Sigmoid colon (tissue), 7 donors: ENCODE data around the gene LTBP1. TPM values are rescaled to one million over a fixed set of nuclear protein-coding genes. Genes with fewer than 3 reads are reported as not detected.

Source experiments
- DNase-seq: peaks from one replicate; pipeline ENCODE4 v3.0.0-alpha.2; 2019
- H3K27ac ChIP-seq, 4 donors: fragments of 200-600 bp; sonication (generic); one replicate each; pipeline ENCODE4 v1.5.1; 2016 to 2019; ENCODE audit warnings: mild to moderate bottlenecking in 1 of 4
- H3K27me3 ChIP-seq, 3 donors: fragments of 200-600 bp; sonication (generic); one replicate each; pipeline ENCODE4 v1.5.1; 2019; ENCODE audit warnings: mild to moderate bottlenecking in 1 of 3
- H3K36me3 ChIP-seq, 4 donors: fragments of 200-600 bp; sonication (generic); one replicate each; pipeline ENCODE4 v1.5.1; 2016 to 2019
- H3K4me1 ChIP-seq, 4 donors: fragments of 200-600 bp; sonication (generic); one replicate each; pipeline ENCODE4 v1.5.1; 2017 to 2019
- H3K4me3 ChIP-seq, 4 donors: fragments of 200-600 bp; sonication (generic); one replicate each; pipeline ENCODE4 v1.5.1; 2017 to 2019; ENCODE audit warnings: mild to moderate bottlenecking in 2 of 4, moderate library complexity in 1 of 4
- H3K9me3 ChIP-seq, 4 donors: fragments of 200-600 bp in 3 of 4; sonication (generic) in 3 of 4; one replicate each; pipeline versions ENCODE4 v1.5.1 to v1.6.1; 2013 to 2019
- EP300 ChIP-seq, 4 donors: sonication (generic); formaldehyde crosslinking; IDR thresholded peaks; one replicate each; pipeline ENCODE4 v1.6.1; 2017; ENCODE audit warnings: antibody characterized with exemption in 4 of 4
- POLR2A ChIP-seq, 2 donors: fragments of 450-650 bp; IDR thresholded peaks; one replicate each; pipeline ENCODE4 v1.6.1; 2016; ENCODE audit warnings: antibody characterized with exemption in 2 of 2, mild to moderate bottlenecking in 2 of 2, moderate library complexity in 2 of 2
- POLR2AphosphoS5 ChIP-seq, 4 donors: sonication (generic); formaldehyde crosslinking; IDR thresholded peaks; one replicate each; pipeline ENCODE4 v1.6.1; 2017; ENCODE audit warnings: antibody characterized with exemption in 4 of 4
- WGBS, 2 donors: extraction: QIAGEN DNeasy Blood & Tissue Kit; methylation state at CpG; one replicate each; pipeline ENCODE4 v1.1.7; 2013; 5-methylcytosine and 5-hydroxymethylcytosine counted together
- intact Hi-C: fragments of 100-400 bp; cut with DNase I; formaldehyde crosslinking; loops from one replicate; pipeline ENCODE4 v1.15.1; 2023
- polyA plus RNA-seq, 3 donors: library from polyadenylated mRNA; stranded (reverse); fragments of 200-250 nt; gene quantifications; one replicate each; pipeline ENCODE4 v1.2.3, GENCODE V29; 2013
- total RNA-seq, 4 donors: library from RNA; depleted of rRNA; stranded (reverse); fragments of >200 nt; gene quantifications; one replicate each; pipeline ENCODE4 v1.1.0, GENCODE V29; 2016
- TF ChIP-seq, protein P1 (sequence below), 4 experiments: fragments of 450-650 bp in 3 of 4; fragments of 200-600 bp in 1 of 4; IDR thresholded peaks; one replicate each; pipeline ENCODE4 v1.5.1; 2016 to 2019; ENCODE audit warnings: antibody characterized with exemption in 4 of 4, mild to moderate bottlenecking in 3 of 4, moderate library complexity in 2 of 4
- donor health status: healthy with polysubstance abuse.
- donor health status: Bipolar disorder and iron deficiency.
- donor health status: healthy.

The LTBP1 gene
- total and polyA plus RNA-seq, 7 donors: 3.0 to 102 (median 34.2) TPM

- Histone ChIP-seq H3K36me3 (peaks cover 0 to 5% (median 0%) of the 10 kb centered on the region in 4 donors), H3K9me3 (no peaks in the 10 kb centered on the region), H3K27me3 (no peaks in the 10 kb centered on the region), H3K4me3 (no peak overlapping the region), H3K4me1 (peaks cover 0 to 62% (median 24%) of the 10 kb centered on the region in 4 donors), H3K27ac (peak overlapping the region in 3 of 4 donors; percentile 58 to 78 (median 78))
- intact Hi-C loops: no loop called here
- TF ChIP-seq POLR2AphosphoS5 (IDR thresholded peaks at IDR 0.05) (no peak), EP300 (IDR thresholded peaks at IDR 0.05) (no peak), POLR2A (IDR thresholded peaks at IDR 0.05) (no peak)
- TF ChIP-seq, protein P1, sequence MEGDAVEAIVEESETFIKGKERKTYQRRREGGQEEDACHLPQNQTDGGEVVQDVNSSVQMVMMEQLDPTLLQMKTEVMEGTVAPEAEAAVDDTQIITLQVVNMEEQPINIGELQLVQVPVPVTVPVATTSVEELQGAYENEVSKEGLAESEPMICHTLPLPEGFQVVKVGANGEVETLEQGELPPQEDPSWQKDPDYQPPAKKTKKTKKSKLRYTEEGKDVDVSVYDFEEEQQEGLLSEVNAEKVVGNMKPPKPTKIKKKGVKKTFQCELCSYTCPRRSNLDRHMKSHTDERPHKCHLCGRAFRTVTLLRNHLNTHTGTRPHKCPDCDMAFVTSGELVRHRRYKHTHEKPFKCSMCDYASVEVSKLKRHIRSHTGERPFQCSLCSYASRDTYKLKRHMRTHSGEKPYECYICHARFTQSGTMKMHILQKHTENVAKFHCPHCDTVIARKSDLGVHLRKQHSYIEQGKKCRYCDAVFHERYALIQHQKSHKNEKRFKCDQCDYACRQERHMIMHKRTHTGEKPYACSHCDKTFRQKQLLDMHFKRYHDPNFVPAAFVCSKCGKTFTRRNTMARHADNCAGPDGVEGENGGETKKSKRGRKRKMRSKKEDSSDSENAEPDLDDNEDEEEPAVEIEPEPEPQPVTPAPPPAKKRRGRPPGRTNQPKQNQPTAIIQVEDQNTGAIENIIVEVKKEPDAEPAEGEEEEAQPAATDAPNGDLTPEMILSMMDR (IDR thresholded peaks at IDR 0.05): no peak
- no peak for DNase-seq
- 92 to 95% methylated on average over 3 of the region's 3 CpGs for WGBS, 2 donors
These were observed 270.7 kb downstream of the LTBP1 start for GRCh38 chr2:33217406-33217805.

GRCh38 chr2:33219114-33219513 is 272.4 kb downstream of the LTBP1 start:
- Histone ChIP-seq H3K4me1 (peaks cover 0 to 47% (median 19%) of the 10 kb centered on the region in 4 donors), H3K36me3 (peaks cover 0 to 14% (median 0%) of the 10 kb centered on the region in 4 donors), H3K27me3 (no peaks in the 10 kb centered on the region), H3K27ac (peak overlapping the region in 1 of 4 donors; percentile 78), H3K9me3 (no peaks in the 10 kb centered on the region), H3K4me3 (no peak overlapping the region)
- 88 to 93% methylated on average over 4 of the region's 4 CpGs for WGBS, 2 donors
- intact Hi-C loops: no loop called here
- DNase-seq: no peak
- no peak for TF ChIP-seq POLR2AphosphoS5 (IDR thresholded peaks at IDR 0.05)
- TF ChIP-seq EP300 (IDR thresholded peaks at IDR 0.05): no peak
- TF ChIP-seq POLR2A (IDR thresholded peaks at IDR 0.05): no peak
- TF ChIP-seq, protein P1 (IDR thresholded peaks at IDR 0.05): no peak

- Histone ChIP-seq H3K27me3 (no peaks in the 10 kb centered on the region), H3K4me3 (no peak overlapping the region), H3K9me3 (no peaks in the 10 kb centered on the region), H3K4me1 (peaks cover 0 to 40% (median 17%) of the 10 kb centered on the region in 4 donors), H3K36me3 (peaks cover 0 to 14% (median 0%) of the 10 kb centered on the region in 4 donors), H3K27ac (peak overlapping the region in 3 of 4 donors; percentile 2 to 12 (median 4))
- WGBS, 2 donors: 46 to 69% methylated on average over 2 of the region's 2 CpGs
- no peak for TF ChIP-seq POLR2A (IDR thresholded peaks at IDR 0.05)
- TF ChIP-seq POLR2AphosphoS5 (IDR thresholded peaks at IDR 0.05): no peak
- TF ChIP-seq EP300 (IDR thresholded peaks at IDR 0.05): no peak
- no peak for DNase-seq
- intact Hi-C loops: no loop called here
These were observed 273.1 kb downstream of the LTBP1 start for GRCh38 chr2:33219850-33220275.

- no peak for DNase-seq
These were observed 273.8 kb downstream of the LTBP1 start for GRCh38 chr2:33220533-33220932.

DNA sequence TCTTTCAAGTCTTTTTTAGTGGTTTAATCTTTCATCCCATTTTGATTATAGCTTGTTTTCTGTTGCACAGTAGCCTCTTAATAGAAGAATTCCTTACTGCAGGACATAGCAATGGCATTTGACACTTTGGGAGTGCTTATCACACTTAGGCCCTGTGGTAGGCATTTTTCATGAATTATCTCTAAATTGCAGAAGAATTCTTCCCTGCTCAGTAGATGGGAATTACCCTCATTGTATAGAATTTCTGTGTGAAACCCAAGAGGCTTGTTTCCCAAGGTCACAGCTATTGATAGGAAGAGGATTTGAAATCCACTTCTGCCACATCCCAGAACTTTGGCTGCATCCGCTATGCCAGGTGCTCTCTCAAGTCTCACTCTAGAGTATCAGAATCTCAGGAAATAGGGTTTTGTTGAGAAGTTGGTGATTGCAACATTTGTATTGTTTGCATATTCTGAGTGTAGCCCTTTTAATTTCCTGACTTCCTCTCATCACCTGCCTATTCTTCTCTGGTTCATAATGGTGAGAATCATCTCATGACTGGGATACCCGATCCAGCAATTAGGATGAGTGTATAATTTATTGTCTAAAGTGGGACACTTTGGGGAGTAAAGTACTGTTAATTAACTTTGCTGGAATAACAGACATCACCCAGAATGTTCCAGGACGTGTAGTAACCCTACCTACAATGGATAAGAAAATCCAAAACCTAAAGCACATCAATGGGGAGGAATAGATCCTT is 274.5 kb downstream of the LTBP1 start:
- Histone ChIP-seq H3K36me3 (peaks cover 0 to 14% (median 0%) of the 10 kb centered on the region in 4 donors), H3K27me3 (no peaks in the 10 kb centered on the region), H3K4me1 (peaks cover 0 to 30% (median 16%) of the 10 kb centered on the region in 4 donors), H3K9me3 (no peaks in the 10 kb centered on the region), H3K4me3 (no peak overlapping the region), H3K27ac (peak overlapping the region in 1 of 4 donors; percentile 4)
- 89 to 94% methylated on average over 3 of the region's 3 CpGs for WGBS, 2 donors
- TF ChIP-seq, protein P1 (IDR thresholded peaks at IDR 0.05): no peak
- TF ChIP-seq POLR2AphosphoS5 (IDR thresholded peaks at IDR 0.05) (no peak), EP300 (IDR thresholded peaks at IDR 0.05) (no peak), POLR2A (IDR thresholded peaks at IDR 0.05) (no peak)
- intact Hi-C loops: no loop called here
- no peak for DNase-seq

More at GRCh38 chr2:33220533-33220932, 273.8 kb downstream of the LTBP1 start:
- H3K4me1 ChIP-seq: peaks cover 0 to 34% (median 17%) of the 10 kb centered on the region in 4 donors
- H3K27ac ChIP-seq: peak overlapping the region in 3 of 4 donors; percentile 2 to 6 (median 4)
- intact Hi-C loops: no loop called here
- H3K4me3 ChIP-seq: no peak overlapping the region
- H3K9me3 ChIP-seq: no peaks in the 10 kb centered on the region
- H3K27me3 ChIP-seq: no peaks in the 10 kb centered on the region
- 88 to 91% methylated on average over 3 of the region's 3 CpGs for WGBS, 2 donors
- TF ChIP-seq, protein P1 (IDR thresholded peaks at IDR 0.05): no peak
- no peak for TF ChIP-seq POLR2A (IDR thresholded peaks at IDR 0.05)
- TF ChIP-seq POLR2AphosphoS5 (IDR thresholded peaks at IDR 0.05): no peak
- TF ChIP-seq EP300 (IDR thresholded peaks at IDR 0.05): no peak
- H3K36me3 ChIP-seq: peaks cover 0 to 14% (median 0%) of the 10 kb centered on the region in 4 donors
